Esophagus (tissue), 2 donors: ENCODE measurements around the gene UPK1B. TPM values are rescaled to one million over a fixed set of nuclear protein-coding genes. Genes with fewer than 3 reads are reported as not detected.
A peak's percentile ranks its signal among the peaks of the same experiment; 100 is the strongest.

Experiments
- H3K27ac ChIP-seq, 2 donors: one replicate each; pipeline ENCODE4 v1.5.1; 2013; ENCODE audit warnings: low read depth in 2 of 2, mild to moderate bottlenecking in 2 of 2, inconsistent platforms in 1 of 2, low read length in 1 of 2, moderate library complexity in 1 of 2
- H3K27me3 ChIP-seq, 2 donors: one replicate each; pipeline ENCODE4 v1.6.1; 2013; ENCODE audit warnings: low read length in 2 of 2, control low read depth in 1 of 2, mild to moderate bottlenecking in 1 of 2; ENCODE audit not compliant: insufficient read depth in 2 of 2, control insufficient read depth in 1 of 2
- H3K36me3 ChIP-seq, 2 donors: one replicate each; pipeline ENCODE4 v1.6.1; 2013; ENCODE audit warnings: low read length in 1 of 2; ENCODE audit not compliant: control insufficient read depth in 2 of 2, insufficient read depth in 2 of 2
- H3K4me1 ChIP-seq, 2 donors: one replicate each; pipeline ENCODE4 v1.6.1; 2013; ENCODE audit warnings: low read length in 1 of 2; ENCODE audit not compliant: control insufficient read depth in 2 of 2, insufficient read depth in 2 of 2
- H3K4me3 ChIP-seq, 2 donors: one replicate each; pipeline ENCODE4 v1.5.1; 2013; ENCODE audit warnings: low read length in 2 of 2, mild to moderate bottlenecking in 2 of 2, low read depth in 1 of 2, moderate library complexity in 1 of 2
- H3K9me3 ChIP-seq, 2 donors: one replicate each; pipeline ENCODE4 v1.6.1; 2013; ENCODE audit warnings: mild to moderate bottlenecking in 2 of 2, low read depth in 1 of 2, low read length in 1 of 2, moderate library complexity in 1 of 2; ENCODE audit not compliant: control insufficient read depth in 2 of 2, insufficient read depth in 1 of 2
- WGBS, 2 donors: extraction: QIAGEN DNeasy Blood & Tissue Kit; methylation state at CpG; one replicate each; pipeline ENCODE4 v1.1.7; 2013; 5-methylcytosine and 5-hydroxymethylcytosine counted together
- polyA plus RNA-seq, 2 donors: library from polyadenylated mRNA; stranded (reverse); fragments of 200-250 nt; gene quantifications; one replicate each; pipeline ENCODE4 v1.2.3, GENCODE V29; 2013
- donor health status: healthy with polysubstance abuse.
- donor health status: Bipolar disorder and iron deficiency.

UPK1B gene
- polyA plus RNA-seq, 2 donors: 1.5 to 4.7 TPM

GRCh38 chr3:119146578-119147375 is 26.6 kb upstream of the UPK1B start:
- Histone ChIP-seq H3K36me3 (no peaks in the 10 kb centered on the region), H3K4me1 (no peaks in the 10 kb centered on the region), H3K27ac (no peak overlapping the region), H3K4me3 (no peak overlapping the region), H3K27me3 (no peaks in the 10 kb centered on the region), H3K9me3 (no peaks in the 10 kb centered on the region)
- 89 to 92% methylated on average over 15 of the region's 15 CpGs for WGBS, 2 donors

GRCh38 chr3:119147494-119147893 is 25.9 kb upstream of the UPK1B start:
- no peaks in the 10 kb centered on the region for H3K36me3 ChIP-seq
- WGBS, 2 donors: 43 to 49% methylated on average over 2 of the region's 2 CpGs
- no peak overlapping the region for H3K27ac ChIP-seq

DNA sequence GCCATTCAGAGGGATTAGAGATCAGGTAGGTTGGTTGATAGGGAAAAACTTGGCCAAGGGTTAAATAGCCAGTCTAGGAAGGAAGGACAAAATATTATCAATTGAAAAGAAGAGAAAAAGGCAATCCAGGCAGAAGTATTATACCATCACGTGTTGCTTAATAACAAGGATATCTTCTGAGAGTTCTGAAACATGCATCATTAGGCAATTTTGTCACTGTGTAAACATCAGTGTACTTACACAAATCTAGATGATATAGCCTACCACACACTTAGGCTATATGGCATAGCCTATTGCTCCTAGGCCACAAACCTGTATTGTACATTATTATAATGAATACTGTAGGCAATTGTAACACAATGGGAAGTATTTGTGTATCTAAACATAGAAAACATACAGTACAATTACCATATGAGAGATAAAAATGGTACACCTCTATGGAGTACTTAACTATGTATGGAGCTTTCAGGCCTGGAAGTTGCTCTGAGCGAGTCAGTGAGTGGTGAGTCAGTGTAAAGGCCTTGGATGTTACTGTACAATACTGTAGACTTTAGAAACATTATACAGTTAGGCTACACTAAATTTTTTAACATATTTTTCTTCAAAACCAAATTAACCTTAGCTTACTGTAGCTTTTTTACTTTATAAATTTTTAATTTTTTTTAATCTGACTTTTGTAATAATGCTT is 24.8 kb upstream of the UPK1B start:
- WGBS, 2 donors: 87 to 92% methylated on average over 2 of the region's 2 CpGs
- no peak overlapping the region for H3K4me3 ChIP-seq
- H3K9me3 ChIP-seq: no peaks in the 10 kb centered on the region
- no peaks in the 10 kb centered on the region for H3K4me1 ChIP-seq
- no peaks in the 10 kb centered on the region for H3K27me3 ChIP-seq
- H3K36me3 ChIP-seq: no peaks in the 10 kb centered on the region
- H3K27ac ChIP-seq: no peak overlapping the region

More at GRCh38 chr3:119147494-119147893, 25.9 kb upstream of the UPK1B start:
- H3K9me3 ChIP-seq: no peaks in the 10 kb centered on the region
- H3K27me3 ChIP-seq: no peaks in the 10 kb centered on the region
- no peak overlapping the region for H3K4me3 ChIP-seq
- H3K4me1 ChIP-seq: no peaks in the 10 kb centered on the region

GRCh38 chr3:119149484-119149883 is 23.9 kb upstream of the UPK1B start:
- 54 to 56% methylated on average over 4 of the region's 4 CpGs for WGBS, 2 donors

DNA sequence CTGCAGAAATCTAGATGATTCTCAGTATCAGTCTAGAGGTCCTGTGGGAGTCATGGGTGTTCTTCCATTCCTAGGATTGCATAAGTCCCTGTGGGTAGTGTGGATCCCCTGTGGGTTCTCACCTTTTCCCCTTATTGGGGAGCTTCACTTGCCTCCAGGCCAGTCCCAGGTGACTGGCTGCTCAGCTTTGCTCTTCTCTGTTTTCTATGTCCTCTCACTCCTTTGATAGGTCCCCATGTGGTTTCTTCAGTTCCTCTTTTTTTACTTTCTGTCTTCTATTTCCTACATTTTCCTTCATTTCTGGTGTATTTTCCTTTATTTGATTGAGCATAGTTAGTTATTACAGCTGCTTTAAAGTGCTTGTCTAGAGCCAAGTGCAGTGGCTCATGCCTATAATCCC is 16.5 kb upstream of the UPK1B start:
- H3K4me1 ChIP-seq: peaks cover 0 to 3% of the 10 kb centered on the region in 2 donors

More at GRCh38 chr3:119149484-119149883, 23.9 kb upstream of the UPK1B start:
- Histone ChIP-seq H3K27me3 (no peaks in the 10 kb centered on the region), H3K4me1 (no peaks in the 10 kb centered on the region), H3K27ac (no peak overlapping the region), H3K4me3 (no peak overlapping the region), H3K36me3 (no peaks in the 10 kb centered on the region), H3K9me3 (no peaks in the 10 kb centered on the region)

DNA sequence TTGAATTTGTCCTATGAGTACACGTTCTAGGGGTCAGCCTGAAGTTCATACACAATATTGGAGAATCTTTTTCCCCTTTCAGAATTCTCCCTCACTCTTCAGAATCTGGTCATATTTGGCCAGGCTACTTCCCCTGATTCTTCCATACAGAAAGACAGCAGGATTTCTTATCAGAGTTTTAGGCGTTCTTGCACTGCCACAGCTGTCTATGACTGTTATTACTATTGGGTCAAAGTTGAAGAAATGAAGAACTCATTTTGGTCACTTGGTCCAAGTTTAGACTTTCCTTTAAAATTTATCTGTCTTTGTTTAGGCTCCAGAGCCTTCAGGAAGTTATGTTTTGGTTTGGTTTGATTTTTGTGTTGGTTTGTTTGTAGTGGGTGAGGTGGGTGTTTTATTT is 15.4 kb upstream of the UPK1B start:
- H3K4me3 ChIP-seq: no peak overlapping the region
- no peaks in the 10 kb centered on the region for H3K36me3 ChIP-seq
- H3K27ac ChIP-seq: no peak overlapping the region
- H3K9me3 ChIP-seq: peaks cover 0 to 5% of the 10 kb centered on the region in 2 donors
- H3K4me1 ChIP-seq: peaks cover 0 to 3% of the 10 kb centered on the region in 2 donors
- WGBS, 2 donors: 64 to 75% methylated on average over 2 of the region's 2 CpGs
- H3K27me3 ChIP-seq: no peaks in the 10 kb centered on the region

More for the DNA sequence above, 16.5 kb upstream of the UPK1B start:
- peaks cover 0 to 5% of the 10 kb centered on the region in 2 donors for H3K9me3 ChIP-seq
- H3K27ac ChIP-seq: no peak overlapping the region
- H3K27me3 ChIP-seq: no peaks in the 10 kb centered on the region
- H3K36me3 ChIP-seq: no peaks in the 10 kb centered on the region
- H3K4me3 ChIP-seq: no peak overlapping the region

- 52 to 58% methylated on average over 1 of the region's 1 CpG for WGBS, 2 donors
- no peaks in the 10 kb centered on the region for H3K36me3 ChIP-seq
- no peak overlapping the region for H3K27ac ChIP-seq
- H3K27me3 ChIP-seq: no peaks in the 10 kb centered on the region
- H3K4me3 ChIP-seq: no peak overlapping the region
- peaks cover 0 to 7% of the 10 kb centered on the region in 2 donors for H3K9me3 ChIP-seq
- peaks cover 0 to 3% of the 10 kb centered on the region in 2 donors for H3K4me1 ChIP-seq
Observed at GRCh38 chr3:119160361-119160760, 13.0 kb upstream of the UPK1B start.

DNA sequence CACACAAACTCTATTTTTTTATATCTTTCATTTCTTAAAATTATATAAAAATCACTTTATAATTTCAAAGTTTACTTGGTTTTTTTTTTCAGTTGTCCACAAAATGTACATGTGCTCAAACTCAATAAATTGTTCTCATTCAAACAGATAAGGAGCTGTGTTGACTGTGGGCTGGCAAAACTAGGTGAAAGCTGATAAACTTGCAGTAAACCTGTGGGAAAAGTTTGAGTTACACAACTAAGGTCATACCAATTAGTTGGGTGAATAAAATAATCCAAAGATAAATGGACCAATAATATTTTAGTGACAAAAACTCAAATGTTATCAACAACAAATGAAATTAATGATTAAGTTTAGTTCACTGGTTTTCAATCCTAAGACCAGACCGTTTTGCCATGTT is 12.6 kb upstream of the UPK1B start:
- Histone ChIP-seq H3K4me1 (peaks cover 0 to 3% of the 10 kb centered on the region in 2 donors), H3K9me3 (peaks cover 0 to 7% of the 10 kb centered on the region in 2 donors), H3K4me3 (no peak overlapping the region), H3K36me3 (no peaks in the 10 kb centered on the region), H3K27me3 (no peaks in the 10 kb centered on the region), H3K27ac (peak overlapping the region in 1 of 2 donors; percentile 71)
- 39 to 46% methylated on average over 1 of the region's 1 CpG for WGBS, 2 donors

GRCh38 chr3:119161240-119161639 is 12.2 kb upstream of the UPK1B start:
- Histone ChIP-seq H3K4me3 (no peak overlapping the region), H3K4me1 (peaks cover 0 to 1% of the 10 kb centered on the region in 2 donors), H3K9me3 (peaks cover 0 to 7% of the 10 kb centered on the region in 2 donors), H3K27ac (peak overlapping the region in 1 of 2 donors; percentile 71), H3K36me3 (no peaks in the 10 kb centered on the region), H3K27me3 (no peaks in the 10 kb centered on the region)
- 48 to 51% methylated on average over 2 of the region's 2 CpGs for WGBS, 2 donors
